NCI-H128 (cell line): ENCODE results near the gene RSPO4.
"Not testable (repeated sequence)": the region's sequence is repeated elsewhere in the genome, so short reads cannot be mapped to it uniquely, and the experiment has no call there.

ENCODE experiments used
- DNase-seq: peaks from one replicate; lab custom pipeline; 2025; ENCODE audit not compliant: unreplicated experiment; lab: John Stamatoyannopoulos, UW

The RSPO4 gene

GRCh38 chr20:1005452-1006027, 3.4 kb upstream of the RSPO4 start:
- DNase-seq, result no peak

DNA sequence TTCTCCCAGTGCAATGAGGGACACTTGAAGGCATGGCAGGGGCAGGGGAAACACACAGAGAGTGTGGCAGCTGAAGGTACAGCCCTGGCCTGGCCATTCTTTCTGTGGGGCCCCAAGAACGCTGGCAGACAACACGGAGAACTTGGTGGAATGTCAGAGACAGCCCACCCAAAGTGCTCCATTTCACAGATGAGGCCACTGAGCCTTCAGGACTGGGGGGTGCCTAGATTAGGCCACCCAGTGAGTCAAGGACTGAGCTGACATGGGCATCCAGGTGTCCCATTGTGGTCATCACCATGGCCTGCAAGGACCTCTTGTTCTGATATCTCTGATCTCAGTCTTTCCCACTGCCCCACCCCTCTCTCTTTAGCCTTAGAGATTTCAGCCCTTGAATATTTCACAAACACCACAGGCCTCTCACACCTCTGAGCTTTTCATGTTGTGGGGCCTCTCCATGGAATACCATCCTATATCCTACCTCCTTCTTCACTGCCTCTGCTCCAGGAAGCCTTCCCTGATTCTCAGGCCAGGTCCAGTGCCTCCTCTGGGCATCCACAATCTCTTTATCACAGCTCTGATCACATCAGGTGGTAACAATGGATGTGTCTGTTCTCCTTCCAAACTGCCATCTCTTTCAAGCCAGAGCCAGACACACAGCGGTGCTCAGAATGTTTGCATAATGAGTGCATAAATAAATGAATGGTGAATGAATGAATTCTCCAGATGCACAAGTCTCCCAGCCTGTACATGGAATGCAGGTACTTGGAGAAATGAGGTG, 2.0 kb upstream of the RSPO4 start:
- no peak for DNase-seq

- no peak for DNase-seq
Observed at GRCh38 chr20:1002682-1003561, 811 bp upstream of the RSPO4 start.

DNA sequence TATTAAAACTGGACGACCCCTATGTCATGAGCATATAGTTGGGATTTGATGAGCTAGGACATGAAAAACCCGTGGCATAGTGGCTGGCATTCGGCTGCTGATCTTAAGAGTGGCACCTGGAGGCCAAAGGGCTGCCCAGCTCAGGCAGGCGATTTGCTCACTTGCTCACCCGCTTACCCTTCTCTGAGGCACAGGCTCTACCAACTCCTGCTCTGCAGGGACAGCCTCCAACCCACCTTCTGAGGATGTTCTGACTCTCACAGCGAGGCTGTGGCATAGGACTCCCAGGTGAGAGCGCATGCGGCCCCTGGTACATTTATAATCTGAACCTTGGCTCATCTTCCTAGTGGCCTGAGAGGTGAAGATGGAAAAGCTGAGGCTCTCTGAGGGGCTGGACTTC, 995 bp downstream of the RSPO4 start:
- no peak for DNase-seq

DNA sequence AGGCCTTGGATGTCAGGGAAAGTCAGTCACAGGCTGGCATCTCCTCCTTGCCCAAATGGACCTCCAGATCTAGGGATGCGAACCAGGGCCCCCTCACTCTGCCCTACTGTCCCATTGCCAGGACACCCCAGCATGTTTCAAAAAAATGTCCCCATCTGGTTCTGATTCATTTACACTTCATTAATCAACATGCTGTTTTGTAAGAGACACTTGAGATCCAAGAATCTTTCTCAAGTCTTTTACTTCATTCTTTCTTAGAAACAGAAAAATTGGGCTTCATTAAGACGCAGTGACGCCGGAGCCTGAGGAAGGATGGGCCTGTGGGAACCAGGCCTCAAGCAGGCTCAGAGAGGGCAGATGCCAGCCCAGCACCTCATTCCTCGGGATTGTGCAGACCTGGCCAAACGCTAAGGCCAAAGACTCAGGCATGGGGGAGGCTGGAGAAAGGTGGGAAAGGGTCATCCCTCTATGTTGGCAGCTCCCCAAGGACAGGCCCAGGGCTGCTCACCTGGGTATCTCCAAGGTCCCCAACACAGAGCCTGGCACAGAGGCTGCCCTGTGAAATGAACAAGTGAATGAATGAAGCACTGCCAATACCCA, 3.8 kb downstream of the RSPO4 start:
- no peak for DNase-seq

DNA sequence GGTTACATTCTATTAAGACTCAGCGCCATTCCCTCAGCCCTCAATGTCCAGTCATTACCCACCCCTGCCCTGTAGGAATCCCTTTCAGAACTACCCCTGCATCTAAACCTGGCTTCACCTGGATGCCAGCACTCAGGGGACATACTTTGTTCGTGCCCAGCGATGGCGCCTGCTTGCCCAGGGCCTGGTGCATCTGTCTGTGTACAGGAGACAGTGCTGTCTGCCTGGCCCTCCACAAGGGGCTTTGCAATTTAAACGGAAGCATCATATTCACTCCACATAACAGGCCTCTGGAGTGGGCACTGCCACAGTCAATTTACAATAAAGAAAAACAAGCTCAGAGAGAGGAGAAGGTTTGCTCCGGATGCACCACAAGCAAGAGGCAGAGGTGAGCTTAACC, 4.6 kb downstream of the RSPO4 start:
- DNase-seq, result no peak

- DNase-seq, result no peak
Observed at GRCh38 chr20:997016-997415, 5.1 kb downstream of the RSPO4 start.

DNA sequence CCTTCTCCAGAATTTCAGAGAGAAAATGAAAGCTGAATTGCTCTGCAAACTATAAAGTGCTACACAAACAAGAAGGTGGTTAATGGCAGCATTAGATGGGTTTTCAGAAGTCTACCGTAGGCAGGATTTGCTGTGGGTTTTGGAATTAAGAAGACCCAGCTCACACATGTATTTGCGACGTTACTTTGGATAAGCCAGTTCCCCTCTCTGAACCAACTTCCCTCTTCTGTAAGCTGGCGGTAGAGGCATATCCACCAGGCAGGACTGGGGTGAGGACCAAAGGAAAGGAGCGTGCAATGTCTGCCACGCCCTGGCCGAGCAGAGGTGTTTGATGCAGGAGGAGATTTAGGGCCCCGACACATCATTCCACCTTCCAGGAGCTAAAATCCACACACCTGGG, 6.9 kb downstream of the RSPO4 start:
- no peak for DNase-seq

DNA sequence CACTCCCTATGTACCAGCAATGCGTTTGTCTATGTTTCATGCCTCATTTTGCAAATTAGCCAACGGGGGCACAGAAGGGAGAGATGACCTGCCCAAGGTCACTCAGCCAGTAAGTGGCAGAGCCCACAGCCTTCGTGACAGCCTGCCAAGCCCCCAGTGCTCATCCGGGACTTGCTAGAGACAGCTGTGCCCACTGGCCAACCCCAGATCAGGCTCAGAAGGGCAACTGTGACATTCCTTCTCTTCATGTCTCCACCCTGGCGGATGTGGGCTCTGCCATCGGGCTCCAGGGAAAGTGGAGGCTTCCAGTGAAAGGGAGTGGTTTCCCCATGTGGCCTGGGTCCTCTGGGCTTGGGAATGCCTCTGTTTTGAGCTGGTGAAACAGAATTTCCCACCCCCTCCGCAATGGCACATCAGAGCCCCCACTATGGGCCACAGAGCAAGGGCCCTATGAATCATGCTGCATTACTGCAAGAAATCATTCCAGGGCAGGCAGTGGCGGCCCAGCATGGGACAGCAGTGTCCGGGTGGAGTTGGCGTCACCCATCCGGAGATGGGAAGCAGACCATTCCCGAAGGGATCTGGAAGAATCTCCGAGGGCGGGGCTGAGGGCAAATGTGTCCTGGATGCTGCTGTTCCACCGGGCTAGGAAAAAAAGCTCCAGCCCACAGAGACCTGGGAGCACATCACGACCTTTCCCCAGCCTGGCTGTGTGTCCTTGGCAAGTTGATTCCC, 9.1 kb downstream of the RSPO4 start:
- no peak for DNase-seq

DNA sequence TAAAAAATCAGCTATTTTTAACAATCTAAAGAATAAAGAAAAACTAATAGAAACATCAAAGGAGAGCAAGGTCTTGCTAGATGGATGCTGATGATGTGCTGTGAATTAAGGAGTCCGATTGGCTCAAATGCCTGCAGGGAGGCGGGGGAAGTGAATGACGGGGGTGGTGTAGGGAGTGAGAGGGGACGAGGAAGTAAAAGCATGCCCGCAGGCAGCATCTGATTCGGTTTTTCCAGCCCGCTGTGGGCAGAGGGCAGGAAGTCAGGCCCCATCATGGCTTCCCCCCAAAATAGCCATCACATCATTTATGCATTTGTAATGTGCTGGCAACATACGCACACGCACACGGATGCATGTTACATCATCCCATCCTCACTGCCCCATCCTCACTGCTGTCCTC, 10.3 kb downstream of the RSPO4 start:
- DNase-seq, result no peak

DNA sequence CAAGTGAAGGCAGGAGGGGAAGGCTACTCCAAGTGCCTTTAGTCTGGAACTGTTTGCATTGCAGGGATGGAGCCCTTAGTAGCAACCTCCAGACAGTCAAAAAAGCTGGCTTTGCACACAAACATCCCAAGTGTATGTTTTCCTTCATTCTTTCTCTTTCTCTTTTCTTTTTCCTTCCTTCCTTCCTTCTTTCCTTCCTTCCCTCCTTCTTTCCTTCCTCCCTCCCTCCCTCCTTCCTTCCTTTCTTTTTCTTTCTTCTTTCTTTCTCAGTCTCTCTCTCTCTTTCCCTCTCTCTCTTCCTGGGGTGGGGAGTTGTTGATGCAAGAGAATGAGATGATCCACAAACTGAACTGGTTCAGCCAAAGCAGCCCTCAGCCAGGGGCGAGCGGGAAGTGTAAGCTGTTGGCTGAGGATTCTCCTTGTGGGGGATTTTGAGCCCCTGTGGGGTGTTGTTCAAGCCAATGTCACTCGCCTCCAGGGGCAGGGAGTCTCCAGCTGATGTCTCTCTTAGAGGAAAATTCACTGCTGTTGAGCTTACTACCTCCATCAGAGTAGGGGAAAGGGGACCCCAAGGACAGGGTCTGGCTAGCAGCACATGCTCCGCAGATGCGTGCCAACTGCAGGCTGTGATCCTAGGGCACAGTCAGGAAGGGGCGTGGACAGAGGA, 11.7 kb downstream of the RSPO4 start:
- no peak for DNase-seq

GRCh38 chr20:988272-988671, 13.8 kb downstream of the RSPO4 start:
- no peak for DNase-seq

DNA sequence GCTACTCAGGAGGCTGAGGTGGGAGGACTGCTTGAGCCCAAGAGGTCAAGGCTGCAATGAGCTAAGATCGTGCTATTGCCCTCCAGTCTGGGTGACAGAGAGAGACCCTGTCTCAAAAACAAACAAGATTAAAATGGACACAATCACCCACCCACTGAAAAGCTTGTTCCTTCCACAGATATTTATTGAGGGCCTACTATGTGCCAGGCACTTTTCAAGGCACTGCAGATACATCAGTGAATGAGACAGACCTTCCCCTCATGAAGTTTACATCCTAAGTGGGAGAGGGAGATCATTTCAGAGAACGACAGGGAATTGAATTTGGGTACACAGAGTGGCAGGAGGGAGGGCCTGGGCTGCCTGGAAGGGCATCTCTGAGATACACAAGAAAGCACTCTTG, 14.4 kb downstream of the RSPO4 start:
- no peak for DNase-seq

- no peak for DNase-seq
Observed at GRCh38 chr20:986733-987355, 15.3 kb downstream of the RSPO4 start.

DNA sequence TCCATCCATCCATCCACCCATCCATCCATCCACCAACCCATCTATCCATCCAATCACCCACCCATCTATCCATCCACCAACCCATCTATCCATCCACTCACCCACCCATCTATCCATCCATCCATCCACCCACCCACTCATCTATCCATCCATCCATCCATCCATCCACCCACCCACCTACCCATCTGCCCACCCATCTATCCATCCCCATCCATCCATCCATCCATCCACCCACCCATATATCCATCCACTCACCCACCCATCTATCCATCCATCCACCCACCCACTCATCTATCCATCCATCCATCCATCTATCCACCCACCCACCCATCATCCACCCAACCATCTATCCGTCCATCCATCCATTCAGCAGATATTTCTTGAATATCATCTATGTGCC, 17.1 kb downstream of the RSPO4 start:
- not testable (repeated sequence) for DNase-seq

GRCh38 chr20:982754-983153, 19.4 kb downstream of the RSPO4 start:
- DNase-seq, result no peak

DNA sequence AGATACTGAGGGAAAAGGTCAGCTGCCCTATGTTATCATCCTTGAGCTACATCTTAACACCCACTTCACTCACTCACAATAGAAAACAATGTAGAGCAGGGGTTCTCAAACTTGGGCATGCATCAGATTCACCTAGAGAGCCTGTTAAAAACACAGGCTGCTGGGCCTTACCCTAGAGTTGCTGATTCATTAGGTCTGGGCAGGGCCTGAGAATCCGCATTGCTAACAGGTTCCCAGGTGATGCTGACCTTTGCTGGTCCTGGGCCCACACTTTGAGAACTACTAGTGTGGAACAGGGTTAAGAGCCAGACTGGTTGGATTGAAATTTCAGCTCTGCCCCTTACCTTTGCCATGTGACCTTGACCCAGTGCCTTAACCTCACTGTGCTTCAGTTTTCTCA, 25.1 kb downstream of the RSPO4 start:
- DNase-seq, result no peak

DNA sequence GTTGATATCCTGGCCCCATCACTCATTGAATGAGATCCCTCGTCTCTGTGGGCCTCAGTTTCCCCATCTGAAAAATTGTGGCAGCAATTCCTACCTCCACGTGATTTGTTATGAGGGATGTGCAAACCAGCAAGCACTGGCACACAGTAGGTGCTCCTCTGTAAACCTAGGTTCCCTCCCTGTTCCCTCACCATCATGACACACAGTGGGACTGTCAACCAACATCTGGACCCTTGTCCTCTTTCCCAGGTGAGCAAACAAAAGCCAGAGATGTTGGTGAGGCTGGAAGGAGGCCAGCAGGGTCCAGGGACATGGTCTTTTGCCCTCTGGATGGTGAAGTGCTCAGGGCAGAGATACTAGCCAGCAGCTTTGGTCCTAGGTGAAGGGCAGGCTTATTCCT, 26.1 kb downstream of the RSPO4 start:
- no peak for DNase-seq

- no peak for DNase-seq
Observed at GRCh38 chr20:973785-974194, 28.3 kb downstream of the RSPO4 start.

- DNase-seq, result no peak
Observed at GRCh38 chr20:972256-972655, 29.9 kb downstream of the RSPO4 start.
